GM21529 (cell line): Measurements from ENCODE around the gene CSK.
"Not testable (repeated sequence)": the region's sequence is repeated elsewhere in the genome, so short reads cannot be mapped to it uniquely, and the experiment has no call there.

ENCODE experiments used
- ATAC-seq: cut with Tn5 transposase; IDR thresholded peaks from one replicate; pipeline ENCODE4 v1.9.1; 2021; ENCODE audit not compliant: unreplicated experiment

The CSK gene

DNA sequence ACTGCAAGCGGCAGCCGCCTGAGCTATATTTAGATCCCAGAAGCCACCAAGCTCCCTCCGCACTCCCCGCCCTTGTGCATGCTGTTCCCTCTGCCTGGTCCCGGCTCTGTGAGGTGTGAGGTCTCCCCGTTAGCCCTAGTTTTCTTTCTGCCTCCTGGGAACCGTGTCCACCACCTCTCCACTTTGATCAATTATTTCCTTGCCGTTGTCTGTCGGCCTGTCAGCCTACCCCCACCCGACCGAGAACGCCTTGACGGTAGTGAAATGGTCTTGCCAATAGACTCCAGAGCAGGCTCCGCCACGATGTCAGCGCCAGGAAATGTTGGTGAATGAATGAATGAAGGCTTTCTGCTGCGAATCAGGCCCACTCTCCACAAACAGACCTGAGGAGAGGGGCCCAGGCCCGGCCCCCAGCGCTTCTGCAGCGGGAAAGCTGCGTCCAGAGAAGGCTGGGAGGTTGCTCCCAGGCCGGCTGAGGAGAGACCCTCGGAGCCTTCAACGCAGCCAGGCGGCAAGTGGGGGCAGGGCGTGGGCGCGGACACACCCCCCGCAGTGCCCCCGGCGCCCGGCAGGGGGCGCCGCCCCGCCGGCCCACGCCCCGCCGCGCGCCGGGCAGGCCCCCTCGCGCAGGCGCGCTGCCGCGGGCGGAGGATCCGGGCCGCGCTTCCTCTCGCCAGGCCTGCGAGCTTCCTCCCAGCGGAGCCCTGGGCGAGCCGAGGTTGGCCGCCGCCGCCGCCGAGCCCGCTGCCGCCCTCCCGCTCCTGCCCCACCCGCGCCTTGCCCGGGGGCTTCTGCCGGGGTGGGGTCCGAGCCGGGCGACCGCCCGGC lies at the start of gene CSK:
Gene CSK, plus strand, starts transcription at position 650 of the 828 bp plus-strand sequence. CDS start 16,218 bp downstream, outside the sequence.
- ATAC-seq, result peak; percentile 24

DNA sequence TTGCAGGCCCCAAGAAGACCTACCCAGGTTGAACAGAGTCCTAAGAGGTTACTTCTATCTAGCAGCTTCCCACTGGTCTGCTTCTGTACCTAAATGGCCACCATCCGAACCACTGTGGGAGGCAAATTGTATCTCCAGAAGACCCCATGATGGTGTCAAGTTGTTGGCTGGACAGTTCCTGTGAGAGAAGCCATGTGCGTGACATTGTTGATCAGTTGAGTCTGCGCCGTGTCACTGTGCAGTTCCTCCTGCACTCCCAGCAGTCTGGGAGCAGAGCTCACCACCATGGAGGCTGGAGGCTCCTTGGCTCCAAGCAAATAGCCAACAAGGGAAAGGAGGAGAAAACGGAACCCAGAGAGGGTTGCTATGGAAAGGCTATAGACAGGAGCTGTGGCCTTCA lies 49.0 kb upstream of the CSK start:
- ATAC-seq, result no peak

DNA sequence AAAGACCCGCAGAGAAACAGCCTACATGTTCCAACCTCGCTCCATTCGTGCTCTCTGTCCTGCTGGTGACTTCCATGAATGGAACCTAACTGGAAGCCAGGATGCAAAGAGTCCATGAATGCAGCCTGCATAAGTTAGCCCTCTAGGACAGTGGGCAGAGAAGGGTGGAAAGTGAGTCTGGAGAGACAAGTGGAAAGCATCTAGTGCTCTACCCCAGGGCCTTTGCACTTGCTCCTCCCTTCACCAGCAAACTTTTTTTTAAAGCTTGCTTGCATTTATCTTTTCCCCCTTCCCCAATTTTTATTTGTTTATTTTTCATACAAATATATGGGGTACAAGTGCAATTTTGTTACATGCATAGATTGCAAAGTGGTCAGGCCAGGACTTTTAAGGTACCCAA lies 48.6 kb upstream of the CSK start:
- ATAC-seq, result no peak

DNA sequence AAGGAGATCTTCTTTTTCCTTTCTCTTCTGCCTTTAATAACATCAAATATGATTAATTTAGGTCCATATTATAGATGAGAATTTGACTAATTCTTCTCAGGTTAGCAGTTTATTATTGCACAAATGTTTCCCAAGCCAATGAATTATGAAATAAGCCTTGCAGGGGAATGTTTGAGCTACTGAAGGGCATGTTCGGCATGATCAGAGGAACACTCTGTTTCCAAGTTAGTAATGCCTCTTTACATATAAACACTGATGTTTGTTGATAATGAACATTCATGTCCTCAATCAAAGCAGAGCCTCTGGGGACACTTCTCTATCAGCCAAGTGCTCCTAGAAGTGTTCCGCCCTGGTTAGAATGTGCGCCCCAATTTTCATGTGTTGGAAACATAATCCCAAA lies 46.6 kb upstream of the CSK start:
- no peak for ATAC-seq

DNA sequence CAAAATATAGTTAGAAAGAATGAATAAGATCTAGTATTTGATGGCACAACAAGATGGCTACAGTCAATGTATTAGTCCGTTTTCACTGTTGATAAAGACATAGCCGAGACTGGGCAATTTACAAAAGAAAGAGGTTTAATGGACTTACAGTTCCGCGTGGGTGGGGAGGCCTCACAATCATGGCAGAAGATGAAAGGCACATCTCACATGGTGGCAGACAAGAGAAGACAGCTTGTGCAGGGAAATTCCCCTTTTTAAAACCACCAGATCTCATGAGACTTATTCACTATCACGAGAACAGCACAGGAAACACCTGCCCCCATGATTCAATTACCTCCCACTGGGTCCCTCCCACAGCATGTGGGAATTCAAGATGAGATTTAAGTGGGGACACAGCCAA lies 43.6 kb upstream of the CSK start:
- ATAC-seq, result not testable (repeated sequence)

DNA sequence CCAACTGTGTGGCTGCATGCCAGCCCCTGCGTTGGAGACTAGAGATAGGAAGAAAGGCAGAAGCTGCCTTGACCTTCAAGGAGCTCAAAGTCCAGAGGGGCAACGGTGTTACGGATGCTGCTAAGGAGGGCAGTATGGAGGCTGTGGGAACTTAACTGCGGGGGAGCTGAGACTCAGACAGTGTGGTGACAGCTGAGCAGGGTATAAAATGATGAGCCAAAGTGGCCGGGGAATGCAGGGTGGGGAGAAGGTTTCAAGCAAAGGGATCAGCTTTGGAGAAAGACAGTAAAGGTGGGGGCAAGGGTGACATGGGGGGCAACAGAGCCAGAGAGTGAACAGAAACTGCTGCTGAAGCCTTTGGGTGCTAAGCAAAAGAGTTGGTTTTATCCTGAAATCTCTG lies 39.5 kb upstream of the CSK start:
- ATAC-seq, result no peak

DNA sequence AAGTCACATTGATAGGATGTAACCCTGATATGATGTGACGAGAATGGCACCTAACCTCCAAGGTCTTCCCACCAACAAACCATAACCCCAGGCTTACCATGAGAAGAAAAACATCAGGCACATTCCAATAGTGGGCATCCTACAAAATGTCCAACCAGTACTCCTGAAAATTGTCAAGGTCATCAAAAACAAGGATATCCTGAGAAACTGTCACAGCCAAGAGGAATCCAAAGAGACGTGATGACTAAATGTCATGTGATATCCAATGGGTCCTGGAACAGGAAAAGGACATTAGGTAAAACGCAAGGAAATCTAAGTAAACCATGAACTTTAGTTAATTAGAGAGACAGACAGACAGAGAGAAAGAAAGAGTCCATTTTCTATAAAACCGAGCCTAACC lies 35.5 kb upstream of the CSK start:
- no peak for ATAC-seq

DNA sequence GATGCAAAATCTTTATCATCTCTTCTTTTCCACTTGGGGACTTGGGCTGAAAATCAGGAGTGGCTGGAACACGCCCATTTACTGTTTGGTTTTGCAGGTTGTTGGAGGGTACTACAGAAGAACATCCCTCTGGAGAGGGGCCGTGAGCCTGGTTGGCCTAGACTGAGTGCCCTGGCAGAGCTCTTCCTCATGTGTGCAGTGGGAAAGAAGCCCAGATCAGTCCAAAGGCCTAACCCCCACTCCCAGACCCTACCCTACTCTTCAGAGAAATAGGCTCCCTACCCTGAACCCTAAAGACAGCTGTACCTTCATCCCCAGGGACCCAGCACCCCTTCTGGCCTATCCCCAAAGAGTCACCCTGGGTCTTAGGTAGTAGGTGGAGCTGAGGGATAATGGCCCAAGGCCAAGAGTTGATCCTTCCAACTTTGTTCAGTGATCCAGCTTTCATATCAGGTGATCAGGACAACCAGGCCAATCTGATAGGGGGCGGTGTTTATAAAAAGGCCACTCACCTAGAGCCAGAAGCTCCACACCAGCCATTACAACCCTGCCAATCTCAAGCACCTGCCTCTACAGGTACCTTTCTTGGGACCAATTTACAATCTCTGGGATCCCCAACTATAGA lies 33.4 kb upstream of the CSK start, which contains the start of gene CYP1A2:
Gene CYP1A2, plus strand, starts transcription at position 524 of the 625 bp plus-strand sequence. CDS start 894 bp downstream, outside the sequence.
- no peak for ATAC-seq

DNA sequence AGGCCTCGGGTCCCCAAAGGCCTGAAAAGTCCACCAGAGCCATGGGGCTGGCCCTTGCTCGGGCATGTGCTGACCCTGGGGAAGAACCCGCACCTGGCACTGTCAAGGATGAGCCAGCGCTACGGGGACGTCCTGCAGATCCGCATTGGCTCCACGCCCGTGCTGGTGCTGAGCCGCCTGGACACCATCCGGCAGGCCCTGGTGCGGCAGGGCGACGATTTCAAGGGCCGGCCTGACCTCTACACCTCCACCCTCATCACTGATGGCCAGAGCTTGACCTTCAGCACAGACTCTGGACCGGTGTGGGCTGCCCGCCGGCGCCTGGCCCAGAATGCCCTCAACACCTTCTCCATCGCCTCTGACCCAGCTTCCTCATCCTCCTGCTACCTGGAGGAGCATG lies 32.0 kb upstream of the CSK start:
- ATAC-seq, result no peak

GRCh38 chr15:74750751-74751150 lies 31.1 kb upstream of the CSK start:
- ATAC-seq, result no peak

- ATAC-seq, result no peak
Observed at GRCh38 chr15:74752011-74752410, 29.9 kb upstream of the CSK start.

- no peak for ATAC-seq
Observed at GRCh38 chr15:74752531-74752930, 29.3 kb upstream of the CSK start.

DNA sequence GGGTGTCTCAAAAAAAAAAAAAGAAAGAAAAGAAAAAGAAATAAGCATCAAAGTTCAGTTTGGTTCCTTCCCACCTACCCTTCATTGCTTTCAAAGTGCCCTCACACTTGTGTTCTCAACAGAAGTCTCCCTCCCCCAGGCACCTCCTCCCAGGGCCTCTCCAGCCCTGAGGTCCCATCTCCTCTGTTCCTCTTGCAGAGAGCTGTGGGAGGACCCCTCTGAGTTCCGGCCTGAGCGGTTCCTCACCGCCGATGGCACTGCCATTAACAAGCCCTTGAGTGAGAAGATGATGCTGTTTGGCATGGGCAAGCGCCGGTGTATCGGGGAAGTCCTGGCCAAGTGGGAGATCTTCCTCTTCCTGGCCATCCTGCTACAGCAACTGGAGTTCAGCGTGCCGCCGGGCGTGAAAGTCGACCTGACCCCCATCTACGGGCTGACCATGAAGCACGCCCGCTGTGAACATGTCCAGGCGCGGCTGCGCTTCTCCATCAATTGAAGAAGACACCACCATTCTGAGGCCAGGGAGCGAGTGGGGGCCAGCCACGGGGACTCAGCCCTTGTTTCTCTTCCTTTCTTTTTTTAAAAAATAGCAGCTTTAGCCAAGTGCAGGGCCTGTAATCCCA lies 27.2 kb upstream of the CSK start:
- ATAC-seq, result no peak

- ATAC-seq, result no peak
Observed at GRCh38 chr15:74758736-74759135, 23.1 kb upstream of the CSK start.

- no peak for ATAC-seq
Observed at GRCh38 chr15:74762791-74763150, 19.1 kb upstream of the CSK start.

DNA sequence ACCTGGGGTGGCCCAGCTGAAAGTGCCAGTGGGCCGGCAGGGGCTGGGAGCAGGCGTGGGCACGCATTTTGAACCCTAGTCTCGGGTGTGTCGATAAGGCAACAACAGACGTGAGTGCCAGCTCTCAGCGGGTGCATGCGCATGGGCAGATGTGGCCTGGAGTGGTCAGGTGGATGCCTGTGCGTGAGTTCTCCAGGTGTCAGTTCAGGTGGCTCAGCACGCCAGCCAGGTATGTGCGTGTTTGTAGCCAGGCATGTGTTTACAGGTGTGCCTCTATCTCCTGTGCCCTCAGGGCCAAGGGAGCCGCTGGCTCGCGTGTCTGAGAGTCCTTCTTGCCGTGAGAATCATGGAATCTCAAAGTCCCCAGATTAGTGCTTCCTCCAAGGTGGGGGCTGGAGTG lies 18.5 kb upstream of the CSK start:
- ATAC-seq, result no peak

- ATAC-seq, result no peak
Observed at GRCh38 chr15:74767167-74768098, 14.4 kb upstream of the CSK start.

DNA sequence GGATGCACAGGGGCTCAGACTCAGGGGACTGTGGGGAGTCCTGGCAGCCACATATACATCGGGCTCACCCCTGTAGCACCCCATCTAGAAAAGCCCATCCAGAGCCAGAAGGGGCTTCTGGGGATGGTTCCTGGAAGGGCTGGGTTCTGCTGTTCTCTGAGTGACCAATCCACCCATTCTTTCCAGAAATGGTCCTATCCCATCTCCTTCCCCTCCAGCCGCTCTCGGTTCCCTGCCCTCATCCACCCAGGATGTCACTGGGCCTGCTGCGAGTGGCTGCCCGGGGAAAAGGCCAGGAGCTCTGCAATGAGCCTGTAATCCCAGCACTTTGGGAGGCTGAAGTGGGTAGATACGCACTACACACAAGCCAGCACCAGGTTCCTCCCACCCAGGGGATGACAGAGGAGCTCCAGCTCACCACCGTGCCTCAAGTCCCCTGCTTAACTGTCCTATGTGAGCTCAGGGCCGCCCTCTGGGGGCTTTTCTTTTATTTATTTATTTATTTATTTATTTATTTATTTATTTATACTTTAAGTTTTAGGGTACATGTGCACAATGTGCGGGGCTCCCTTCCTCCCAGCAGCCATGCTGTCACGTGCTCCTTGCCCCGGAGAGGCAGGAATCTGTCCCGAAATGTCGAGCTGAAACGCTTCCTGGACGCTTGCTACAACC lies 13.6 kb upstream of the CSK start:
- no peak for ATAC-seq

- ATAC-seq, result no peak
Observed at GRCh38 chr15:74768771-74769342, 13.0 kb upstream of the CSK start.

DNA sequence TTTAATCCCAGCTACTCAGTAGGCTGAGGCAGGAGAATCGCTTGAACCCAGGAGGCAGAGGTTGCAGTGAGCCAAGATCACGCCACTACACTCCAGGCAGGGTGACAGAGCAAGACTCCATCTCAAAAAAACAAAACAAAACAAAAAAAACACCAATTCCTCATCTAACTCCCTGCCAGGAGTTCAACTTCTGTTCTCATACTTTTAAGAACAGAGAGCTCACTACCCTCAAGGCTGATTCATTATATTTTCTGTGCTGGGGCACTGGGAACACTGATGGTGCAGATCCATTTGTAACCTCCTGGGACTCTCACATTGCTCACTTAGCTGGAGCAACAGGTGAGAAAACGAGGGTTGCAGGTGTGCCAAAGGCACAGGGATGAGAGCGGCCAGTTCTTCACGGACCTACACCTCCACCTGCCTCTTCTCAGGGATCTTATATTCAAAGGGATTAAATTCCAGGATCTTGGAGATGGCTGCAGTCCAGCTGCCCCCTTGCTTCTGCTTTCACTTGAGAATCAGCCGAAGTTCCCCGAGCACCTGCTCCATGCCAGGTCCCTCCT lies 12.3 kb upstream of the CSK start:
- no peak for ATAC-seq
